A673 (cell line): ENCODE measurements around the gene ZNF619.

Experiments
- EZH2 ChIP-seq: fragments of 200-600 bp; sonication (generic); IDR thresholded peaks from 2 replicates; pipeline ENCODE4 v1.6.1; 2017; ENCODE audit warnings: borderline replicate concordance, low read depth, mild to moderate bottlenecking, mixed read lengths, antibody characterized with exemption, low read length; ENCODE audit not compliant: poor library complexity, severe bottlenecking
- TF ChIP-seq, protein P1 (sequence below): fragments of 300-800, 200-600 bp; sonication (generic); conservative IDR thresholded peaks from 2 replicates; pipeline ENCODE4 v1.5.1; 2017; ENCODE audit warnings: low read depth, mild to moderate bottlenecking, antibody characterized with exemption, low read length, moderate library complexity, mixed read lengths

DNA sequence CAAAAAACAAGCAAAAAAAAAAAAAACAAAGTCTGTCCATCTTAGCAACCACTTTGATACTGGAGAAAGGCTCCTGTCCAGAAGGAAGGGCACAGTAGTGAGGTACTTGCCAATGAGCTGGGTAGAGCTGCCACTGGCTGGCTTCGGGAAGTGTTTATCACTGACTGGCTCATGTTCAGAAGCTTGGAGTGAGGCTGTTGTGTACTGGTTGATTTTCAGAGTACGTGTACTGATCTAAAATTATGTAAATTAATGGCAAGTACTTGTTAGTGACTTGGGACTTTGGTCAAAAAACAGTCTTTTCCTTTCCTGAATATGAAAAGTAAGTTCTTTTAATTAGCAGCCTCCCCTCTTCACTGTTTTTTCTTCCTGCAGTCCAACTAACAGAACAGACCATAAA is 46.9 kb downstream of the ZNF619 start:
- TF ChIP-seq, protein P1, sequence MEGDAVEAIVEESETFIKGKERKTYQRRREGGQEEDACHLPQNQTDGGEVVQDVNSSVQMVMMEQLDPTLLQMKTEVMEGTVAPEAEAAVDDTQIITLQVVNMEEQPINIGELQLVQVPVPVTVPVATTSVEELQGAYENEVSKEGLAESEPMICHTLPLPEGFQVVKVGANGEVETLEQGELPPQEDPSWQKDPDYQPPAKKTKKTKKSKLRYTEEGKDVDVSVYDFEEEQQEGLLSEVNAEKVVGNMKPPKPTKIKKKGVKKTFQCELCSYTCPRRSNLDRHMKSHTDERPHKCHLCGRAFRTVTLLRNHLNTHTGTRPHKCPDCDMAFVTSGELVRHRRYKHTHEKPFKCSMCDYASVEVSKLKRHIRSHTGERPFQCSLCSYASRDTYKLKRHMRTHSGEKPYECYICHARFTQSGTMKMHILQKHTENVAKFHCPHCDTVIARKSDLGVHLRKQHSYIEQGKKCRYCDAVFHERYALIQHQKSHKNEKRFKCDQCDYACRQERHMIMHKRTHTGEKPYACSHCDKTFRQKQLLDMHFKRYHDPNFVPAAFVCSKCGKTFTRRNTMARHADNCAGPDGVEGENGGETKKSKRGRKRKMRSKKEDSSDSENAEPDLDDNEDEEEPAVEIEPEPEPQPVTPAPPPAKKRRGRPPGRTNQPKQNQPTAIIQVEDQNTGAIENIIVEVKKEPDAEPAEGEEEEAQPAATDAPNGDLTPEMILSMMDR = no peak
- TF ChIP-seq EZH2 = no peak
